HG02970 (cell line): ENCODE results near the gene EDAR.

Experiments
- ATAC-seq: cut with Tn5 transposase; IDR thresholded peaks from one replicate; pipeline ENCODE4 v1.9.1; 2021; ENCODE audit warnings: mild to moderate bottlenecking, moderate library complexity, moderate number of reproducible peaks; ENCODE audit not compliant: unreplicated experiment, low FRiP score

Gene EDAR

GRCh38 chr2:108942888-108943287 lies 46.1 kb downstream of the EDAR start:
- ATAC-seq: no peak

GRCh38 chr2:108942231-108942825 lies 46.7 kb downstream of the EDAR start:
- no peak for ATAC-seq

GRCh38 chr2:108941767-108942166 lies 47.3 kb downstream of the EDAR start:
- ATAC-seq: no peak

- ATAC-seq: no peak
Observed at GRCh38 chr2:108941161-108941665, 47.8 kb downstream of the EDAR start.

- ATAC-seq: no peak
Observed at GRCh38 chr2:108940156-108940555, 48.9 kb downstream of the EDAR start.

GRCh38 chr2:108938077-108938710 lies 50.8 kb downstream of the EDAR start:
- no peak for ATAC-seq

- ATAC-seq: no peak
Observed at GRCh38 chr2:108937367-108938017, 51.5 kb downstream of the EDAR start.

GRCh38 chr2:108936866-108937265 lies 52.2 kb downstream of the EDAR start:
- ATAC-seq: no peak

- ATAC-seq: no peak
Observed at GRCh38 chr2:108936076-108936864, 52.8 kb downstream of the EDAR start.

- ATAC-seq: no peak
Observed at GRCh38 chr2:108935271-108935741, 53.7 kb downstream of the EDAR start.

GRCh38 chr2:108934583-108935245 lies 54.3 kb downstream of the EDAR start:
- ATAC-seq: no peak

- ATAC-seq: no peak
Observed at GRCh38 chr2:108934151-108934550, 54.9 kb downstream of the EDAR start.

- ATAC-seq: no peak
Observed at GRCh38 chr2:108933691-108934117, 55.3 kb downstream of the EDAR start.

GRCh38 chr2:108932736-108933332 lies 56.2 kb downstream of the EDAR start:
- no peak for ATAC-seq

GRCh38 chr2:108931372-108931771 lies 57.6 kb downstream of the EDAR start:
- ATAC-seq: no peak

GRCh38 chr2:108929807-108930425 lies 59.1 kb downstream of the EDAR start:
- no peak for ATAC-seq

- no peak for ATAC-seq
Observed at GRCh38 chr2:108928660-108929377, 60.2 kb downstream of the EDAR start.

- ATAC-seq: no peak
Observed at GRCh38 chr2:108927936-108928659, 60.9 kb downstream of the EDAR start.
